ENCODE data around the gene TSPAN13.

TSPAN13 gene

DNA sequence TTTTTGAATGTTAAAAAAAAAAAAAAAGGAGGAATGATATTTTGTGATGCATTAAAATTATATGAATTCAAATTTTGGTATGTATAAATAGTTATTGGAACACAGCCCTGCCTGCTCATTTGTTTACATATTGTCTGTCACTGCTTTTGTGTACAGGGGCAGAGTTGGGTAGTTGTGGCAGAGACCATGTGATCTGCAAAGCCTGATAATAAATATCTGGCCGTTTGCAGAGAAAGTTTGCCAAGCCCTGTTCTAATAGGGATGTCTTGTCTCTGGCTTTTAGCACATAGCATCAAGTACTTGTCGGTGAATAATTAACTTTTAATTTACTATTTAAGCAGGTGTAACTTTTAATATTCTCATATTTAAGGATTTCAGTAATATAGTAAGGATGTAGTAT lies 19.8 kb downstream of the TSPAN13 start:
- no peak overlapping the region for H3K9ac ChIP-seq (ENCODE audit: low read depth in 1 of 2, low read length in 2 of 2)
- no peaks in the 10 kb centered on the region for H3K36me3 ChIP-seq (ENCODE audit: control insufficient read depth in 2 of 2, insufficient read depth in 2 of 2, low read length in 2 of 2)
- H3K27me3 ChIP-seq (ENCODE audit: control insufficient read depth in 2 of 2, insufficient read depth in 2 of 2, low read length in 2 of 2) = no peaks in the 10 kb centered on the region
- no peaks in the 10 kb centered on the region for H3K9me3 ChIP-seq (ENCODE audit: control insufficient read depth in 2 of 2, low read length in 2 of 2)
- H3K4me1 ChIP-seq (ENCODE audit: control insufficient read depth in 2 of 2, insufficient read depth in 2 of 2, low read length in 2 of 2) = no peaks in the 10 kb centered on the region
- H3K27ac ChIP-seq (ENCODE audit: low read depth in 2 of 2, low read length in 2 of 2) = no peak overlapping the region
- no peak overlapping the region for H3K4me3 ChIP-seq (ENCODE audit: low read length in 2 of 2)

DNA sequence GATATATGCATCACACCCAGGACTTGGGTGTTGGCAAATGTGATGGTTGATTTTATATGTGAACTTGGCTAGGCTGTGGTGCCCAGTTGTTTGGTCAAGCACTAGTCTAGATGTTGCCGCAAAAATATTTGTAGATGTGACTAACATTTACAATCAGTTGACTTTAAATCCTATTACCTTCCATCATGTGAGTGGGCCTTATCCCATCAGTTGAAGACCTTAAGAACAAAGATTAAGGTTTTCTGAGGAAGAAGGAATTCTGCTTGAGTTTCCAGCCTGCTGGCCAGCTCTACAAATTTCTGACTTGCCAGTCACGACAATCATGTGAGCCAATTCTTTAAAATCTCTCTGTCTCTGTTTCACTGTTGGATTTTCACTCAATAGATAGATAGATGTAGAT lies 20.3 kb downstream of the TSPAN13 start:
- Histone ChIP-seq H3K9me3 (ENCODE audit: control insufficient read depth in 2 of 2, low read length in 2 of 2) (no peaks in the 10 kb centered on the region), H3K9ac (ENCODE audit: low read depth in 1 of 2, low read length in 2 of 2) (no peak overlapping the region), H3K27me3 (ENCODE audit: control insufficient read depth in 2 of 2, insufficient read depth in 2 of 2, low read length in 2 of 2) (no peaks in the 10 kb centered on the region), H3K36me3 (ENCODE audit: control insufficient read depth in 2 of 2, insufficient read depth in 2 of 2, low read length in 2 of 2) (no peaks in the 10 kb centered on the region), H3K4me3 (ENCODE audit: low read length in 2 of 2) (no peak overlapping the region), H3K27ac (ENCODE audit: low read depth in 2 of 2, low read length in 2 of 2) (no peak overlapping the region), H3K4me1 (ENCODE audit: control insufficient read depth in 2 of 2, insufficient read depth in 2 of 2, low read length in 2 of 2) (no peaks in the 10 kb centered on the region)

DNA sequence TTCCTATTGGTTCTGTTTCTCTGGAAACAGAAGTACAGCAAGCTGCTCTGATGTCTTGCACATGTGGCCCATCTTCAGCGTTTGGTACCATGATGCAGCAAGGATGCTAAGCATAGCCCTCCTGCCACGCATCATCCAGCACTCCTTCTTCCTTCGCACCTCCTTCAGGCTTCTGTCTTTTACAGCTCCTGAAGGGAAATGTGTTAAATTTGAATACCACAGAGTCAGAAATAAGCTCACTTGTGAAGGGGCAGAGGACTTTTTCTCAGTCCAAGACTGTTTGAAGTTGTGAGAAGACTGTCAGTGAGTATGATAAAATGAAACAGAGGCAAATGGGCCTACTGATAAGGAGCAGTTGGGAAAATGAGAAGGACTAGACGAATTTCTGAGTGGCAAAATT lies 20.7 kb downstream of the TSPAN13 start:
- Histone ChIP-seq H3K4me1 (ENCODE audit: control insufficient read depth in 2 of 2, insufficient read depth in 2 of 2, low read length in 2 of 2) (no peaks in the 10 kb centered on the region), H3K9ac (ENCODE audit: low read depth in 1 of 2, low read length in 2 of 2) (no peak overlapping the region), H3K27ac (ENCODE audit: low read depth in 2 of 2, low read length in 2 of 2) (no peak overlapping the region), H3K9me3 (ENCODE audit: control insufficient read depth in 2 of 2, low read length in 2 of 2) (no peaks in the 10 kb centered on the region), H3K4me3 (ENCODE audit: low read length in 2 of 2) (no peak overlapping the region), H3K27me3 (ENCODE audit: control insufficient read depth in 2 of 2, insufficient read depth in 2 of 2, low read length in 2 of 2) (no peaks in the 10 kb centered on the region), H3K36me3 (ENCODE audit: control insufficient read depth in 2 of 2, insufficient read depth in 2 of 2, low read length in 2 of 2) (no peaks in the 10 kb centered on the region)

DNA sequence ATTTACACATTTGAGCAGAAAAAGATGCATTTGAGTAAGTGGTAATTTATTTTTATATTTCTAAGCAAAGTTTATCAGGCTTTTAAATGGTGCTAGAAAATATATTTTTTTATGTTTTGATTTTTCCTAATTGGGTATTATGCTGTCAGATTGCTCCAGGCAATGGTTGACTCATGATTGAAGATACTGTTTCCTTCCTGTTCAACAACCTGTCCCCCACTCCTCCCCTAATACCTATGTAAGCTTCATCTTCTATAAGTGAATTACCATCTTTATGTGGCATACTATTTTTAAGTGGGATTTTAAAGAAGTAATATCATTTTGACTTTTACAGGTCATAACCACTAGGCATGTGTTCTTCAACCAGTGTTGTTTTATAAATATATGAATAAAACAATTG lies 21.4 kb downstream of the TSPAN13 start:
- Histone ChIP-seq H3K4me1 (ENCODE audit: control insufficient read depth in 2 of 2, insufficient read depth in 2 of 2, low read length in 2 of 2) (no peaks in the 10 kb centered on the region), H3K9me3 (ENCODE audit: control insufficient read depth in 2 of 2, low read length in 2 of 2) (no peaks in the 10 kb centered on the region), H3K36me3 (ENCODE audit: control insufficient read depth in 2 of 2, insufficient read depth in 2 of 2, low read length in 2 of 2) (no peaks in the 10 kb centered on the region), H3K27ac (ENCODE audit: low read depth in 2 of 2, low read length in 2 of 2) (no peak overlapping the region), H3K9ac (ENCODE audit: low read depth in 1 of 2, low read length in 2 of 2) (no peak overlapping the region), H3K4me3 (ENCODE audit: low read length in 2 of 2) (no peak overlapping the region), H3K27me3 (ENCODE audit: control insufficient read depth in 2 of 2, insufficient read depth in 2 of 2, low read length in 2 of 2) (no peaks in the 10 kb centered on the region)

DNA sequence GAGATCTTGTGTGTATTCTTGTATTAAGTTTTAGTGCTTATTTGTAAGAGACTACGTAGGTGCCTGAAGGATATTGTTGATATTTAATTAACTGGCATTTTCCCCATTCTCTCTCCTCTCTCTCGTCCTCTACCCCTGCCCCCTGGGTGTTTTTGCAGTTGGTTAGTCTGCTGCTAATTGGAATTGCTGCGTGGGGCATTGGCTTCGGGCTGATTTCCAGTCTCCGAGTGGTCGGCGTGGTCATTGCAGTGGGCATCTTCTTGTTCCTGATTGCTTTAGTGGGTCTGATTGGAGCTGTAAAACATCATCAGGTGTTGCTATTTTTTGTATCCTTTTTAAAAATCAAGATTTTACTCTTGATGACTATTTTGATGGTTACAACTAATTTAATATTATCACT lies 22.5 kb downstream of the TSPAN13 start:
- no peak overlapping the region for H3K9ac ChIP-seq (ENCODE audit: low read depth in 1 of 2, low read length in 2 of 2)

DNA sequence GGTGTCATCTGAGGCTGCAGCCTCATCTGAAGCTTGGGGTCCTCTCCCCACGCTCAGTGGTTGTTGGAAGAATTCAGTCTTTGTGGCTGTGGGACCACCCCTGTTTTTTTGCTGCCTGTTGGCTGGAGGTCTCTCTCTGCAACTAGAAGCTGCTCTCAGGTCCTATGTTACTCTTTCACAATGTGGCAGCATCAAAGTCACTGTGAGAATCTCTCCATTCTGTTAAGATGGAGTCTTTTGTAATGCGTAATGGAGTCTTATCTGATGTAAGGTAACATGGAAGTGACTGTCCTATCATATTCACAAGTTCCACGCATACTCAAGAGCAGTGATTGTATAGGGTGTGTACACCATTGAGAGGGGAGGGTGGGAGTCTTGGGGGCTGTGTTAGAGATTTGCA lies 24.9 kb downstream of the TSPAN13 start:
- no peak overlapping the region for H3K27ac ChIP-seq (ENCODE audit: low read depth in 2 of 2, low read length in 2 of 2)
- H3K9me3 ChIP-seq (ENCODE audit: control insufficient read depth in 2 of 2, low read length in 2 of 2) = no peaks in the 10 kb centered on the region
- no peaks in the 10 kb centered on the region for H3K27me3 ChIP-seq (ENCODE audit: control insufficient read depth in 2 of 2, insufficient read depth in 2 of 2, low read length in 2 of 2)
- H3K4me1 ChIP-seq (ENCODE audit: control insufficient read depth in 2 of 2, insufficient read depth in 2 of 2, low read length in 2 of 2) = no peaks in the 10 kb centered on the region
- H3K36me3 ChIP-seq (ENCODE audit: control insufficient read depth in 2 of 2, insufficient read depth in 2 of 2, low read length in 2 of 2) = peaks cover 4 to 8% of the 10 kb centered on the region in 2 donors
- no peak overlapping the region for H3K9ac ChIP-seq (ENCODE audit: low read depth in 1 of 2, low read length in 2 of 2)
- no peak overlapping the region for H3K4me3 ChIP-seq (ENCODE audit: low read length in 2 of 2)

More for the DNA sequence above, 22.5 kb downstream of the TSPAN13 start:
- H3K27ac ChIP-seq (ENCODE audit: low read depth in 2 of 2, low read length in 2 of 2) = no peak overlapping the region
- H3K9me3 ChIP-seq (ENCODE audit: control insufficient read depth in 2 of 2, low read length in 2 of 2) = no peaks in the 10 kb centered on the region
- no peaks in the 10 kb centered on the region for H3K4me1 ChIP-seq (ENCODE audit: control insufficient read depth in 2 of 2, insufficient read depth in 2 of 2, low read length in 2 of 2)
- H3K27me3 ChIP-seq (ENCODE audit: control insufficient read depth in 2 of 2, insufficient read depth in 2 of 2, low read length in 2 of 2) = no peaks in the 10 kb centered on the region
- no peaks in the 10 kb centered on the region for H3K36me3 ChIP-seq (ENCODE audit: control insufficient read depth in 2 of 2, insufficient read depth in 2 of 2, low read length in 2 of 2)
- H3K4me3 ChIP-seq (ENCODE audit: low read length in 2 of 2) = no peak overlapping the region

DNA sequence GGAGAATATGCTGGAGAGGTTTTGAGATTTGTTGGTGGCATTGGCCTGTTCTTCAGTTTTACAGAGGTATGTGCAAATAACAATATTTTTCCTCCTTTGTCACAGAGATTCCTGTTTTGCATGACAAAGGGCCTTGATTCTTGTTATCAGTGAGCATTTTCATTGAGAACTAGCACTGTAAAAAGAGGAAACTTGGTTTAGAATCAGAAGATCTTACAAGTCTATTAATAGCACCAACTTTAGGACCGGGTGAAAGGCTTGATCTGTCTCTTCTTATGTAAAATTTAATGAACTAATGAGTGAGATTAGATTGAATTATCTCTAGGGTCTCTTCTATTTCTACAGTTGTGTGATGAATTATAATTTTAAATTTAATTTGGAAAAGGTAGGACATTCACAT lies 25.5 kb downstream of the TSPAN13 start:
- H3K9me3 ChIP-seq (ENCODE audit: control insufficient read depth in 2 of 2, low read length in 2 of 2) = no peaks in the 10 kb centered on the region
- H3K4me3 ChIP-seq (ENCODE audit: low read length in 2 of 2) = no peak overlapping the region
- H3K27me3 ChIP-seq (ENCODE audit: control insufficient read depth in 2 of 2, insufficient read depth in 2 of 2, low read length in 2 of 2) = no peaks in the 10 kb centered on the region
- no peak overlapping the region for H3K27ac ChIP-seq (ENCODE audit: low read depth in 2 of 2, low read length in 2 of 2)
- H3K9ac ChIP-seq (ENCODE audit: low read depth in 1 of 2, low read length in 2 of 2) = no peak overlapping the region
- no peaks in the 10 kb centered on the region for H3K4me1 ChIP-seq (ENCODE audit: control insufficient read depth in 2 of 2, insufficient read depth in 2 of 2, low read length in 2 of 2)
- H3K36me3 ChIP-seq (ENCODE audit: control insufficient read depth in 2 of 2, insufficient read depth in 2 of 2, low read length in 2 of 2) = peaks cover 7 to 8% of the 10 kb centered on the region in 2 donors

DNA sequence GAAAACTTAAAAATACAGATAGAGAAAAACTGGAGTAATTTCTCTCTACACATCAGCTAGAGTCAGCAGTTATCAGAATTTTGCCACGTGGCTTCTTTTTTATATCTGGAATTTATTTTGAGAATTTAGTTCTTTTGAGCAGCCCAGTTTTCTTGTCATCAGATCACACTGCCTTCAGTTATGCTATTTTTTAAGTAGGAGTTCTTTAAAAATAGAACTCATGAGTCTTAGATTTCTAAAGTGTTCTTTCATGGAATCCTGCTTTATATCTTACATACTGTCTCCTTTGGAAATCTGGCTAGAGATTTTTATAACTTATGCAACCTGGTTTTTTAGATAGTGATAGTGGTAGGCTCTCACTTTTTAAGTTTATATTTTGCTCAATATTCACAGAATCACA lies 27.0 kb downstream of the TSPAN13 start:
- no peak overlapping the region for H3K27ac ChIP-seq (ENCODE audit: low read depth in 2 of 2, low read length in 2 of 2)
- no peaks in the 10 kb centered on the region for H3K9me3 ChIP-seq (ENCODE audit: control insufficient read depth in 2 of 2, low read length in 2 of 2)
- H3K36me3 ChIP-seq (ENCODE audit: control insufficient read depth in 2 of 2, insufficient read depth in 2 of 2, low read length in 2 of 2) = peaks cover 7 to 8% of the 10 kb centered on the region in 2 donors
- H3K9ac ChIP-seq (ENCODE audit: low read depth in 1 of 2, low read length in 2 of 2) = no peak overlapping the region
- H3K4me1 ChIP-seq (ENCODE audit: control insufficient read depth in 2 of 2, insufficient read depth in 2 of 2, low read length in 2 of 2) = no peaks in the 10 kb centered on the region
- H3K27me3 ChIP-seq (ENCODE audit: control insufficient read depth in 2 of 2, insufficient read depth in 2 of 2, low read length in 2 of 2) = no peaks in the 10 kb centered on the region
- H3K4me3 ChIP-seq (ENCODE audit: low read length in 2 of 2) = no peak overlapping the region

GRCh38 chr7:16785321-16785720 lies 31.8 kb downstream of the TSPAN13 start:
- H3K4me3 ChIP-seq (ENCODE audit: low read length in 2 of 2) = no peak overlapping the region
- H3K4me1 ChIP-seq (ENCODE audit: control insufficient read depth in 2 of 2, insufficient read depth in 2 of 2, low read length in 2 of 2) = peaks cover 0 to 11% of the 10 kb centered on the region in 2 donors
- no peak overlapping the region for H3K9ac ChIP-seq (ENCODE audit: low read depth in 1 of 2, low read length in 2 of 2)
- peaks cover 7 to 8% of the 10 kb centered on the region in 2 donors for H3K36me3 ChIP-seq (ENCODE audit: control insufficient read depth in 2 of 2, insufficient read depth in 2 of 2, low read length in 2 of 2)
- no peaks in the 10 kb centered on the region for H3K9me3 ChIP-seq (ENCODE audit: control insufficient read depth in 2 of 2, low read length in 2 of 2)
- H3K27me3 ChIP-seq (ENCODE audit: control insufficient read depth in 2 of 2, insufficient read depth in 2 of 2, low read length in 2 of 2) = no peaks in the 10 kb centered on the region
- H3K27ac ChIP-seq (ENCODE audit: low read depth in 2 of 2, low read length in 2 of 2) = no peak overlapping the region

DNA sequence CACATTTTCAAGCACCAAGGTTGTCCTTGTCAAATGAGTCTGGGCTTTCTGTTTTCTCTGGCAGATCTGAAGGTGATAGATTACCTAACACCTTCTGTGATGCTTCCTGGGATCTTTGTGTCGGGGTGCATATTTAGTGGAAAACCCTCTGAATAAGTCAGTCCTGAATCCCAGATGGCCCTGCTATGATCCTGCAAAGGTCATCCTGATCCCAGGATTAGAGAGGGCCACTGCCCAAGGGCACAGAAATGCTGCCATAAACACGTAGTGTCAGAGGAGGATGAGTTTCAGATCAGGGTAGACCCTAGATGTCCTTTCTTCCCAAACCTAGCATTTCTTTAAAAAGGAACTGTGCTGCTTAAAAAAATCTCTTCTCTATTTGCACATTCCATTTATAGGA lies 32.3 kb downstream of the TSPAN13 start:
- Histone ChIP-seq H3K4me1 (ENCODE audit: control insufficient read depth in 2 of 2, insufficient read depth in 2 of 2, low read length in 2 of 2) (peaks cover 0 to 11% of the 10 kb centered on the region in 2 donors), H3K9ac (ENCODE audit: low read depth in 1 of 2, low read length in 2 of 2) (no peak overlapping the region), H3K27ac (ENCODE audit: low read depth in 2 of 2, low read length in 2 of 2) (no peak overlapping the region), H3K27me3 (ENCODE audit: control insufficient read depth in 2 of 2, insufficient read depth in 2 of 2, low read length in 2 of 2) (no peaks in the 10 kb centered on the region), H3K4me3 (ENCODE audit: low read length in 2 of 2) (no peak overlapping the region), H3K9me3 (ENCODE audit: control insufficient read depth in 2 of 2, low read length in 2 of 2) (no peaks in the 10 kb centered on the region), H3K36me3 (ENCODE audit: control insufficient read depth in 2 of 2, insufficient read depth in 2 of 2, low read length in 2 of 2) (peaks cover 7 to 8% of the 10 kb centered on the region in 2 donors)

DNA sequence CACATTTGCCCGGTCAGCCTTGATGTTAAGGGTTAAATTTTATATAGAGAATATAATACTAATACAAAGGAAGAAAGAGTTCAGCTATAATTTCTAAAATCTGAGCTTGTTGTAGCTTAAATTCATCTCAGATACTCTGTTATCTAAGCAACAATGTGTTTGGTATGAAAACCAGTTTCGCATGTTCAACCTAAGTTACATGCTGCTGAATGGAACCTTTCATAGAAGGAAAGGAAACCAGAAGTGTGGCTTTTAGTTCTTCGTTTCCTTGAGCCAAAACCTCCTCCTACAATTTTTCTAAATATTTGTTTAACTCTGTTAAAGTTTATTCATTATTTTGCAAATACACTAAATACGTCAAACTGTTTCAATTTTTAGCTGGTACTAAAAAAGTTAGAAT lies 32.7 kb downstream of the TSPAN13 start:
- no peak overlapping the region for H3K9ac ChIP-seq (ENCODE audit: low read depth in 1 of 2, low read length in 2 of 2)
- no peak overlapping the region for H3K4me3 ChIP-seq (ENCODE audit: low read length in 2 of 2)
- no peaks in the 10 kb centered on the region for H3K9me3 ChIP-seq (ENCODE audit: control insufficient read depth in 2 of 2, low read length in 2 of 2)
- H3K36me3 ChIP-seq (ENCODE audit: control insufficient read depth in 2 of 2, insufficient read depth in 2 of 2, low read length in 2 of 2) = peaks cover 7 to 8% of the 10 kb centered on the region in 2 donors
- H3K27ac ChIP-seq (ENCODE audit: low read depth in 2 of 2, low read length in 2 of 2) = peak overlapping the region in 1 of 2 donors; percentile 21
- H3K27me3 ChIP-seq (ENCODE audit: control insufficient read depth in 2 of 2, insufficient read depth in 2 of 2, low read length in 2 of 2) = no peaks in the 10 kb centered on the region
- H3K4me1 ChIP-seq (ENCODE audit: control insufficient read depth in 2 of 2, insufficient read depth in 2 of 2, low read length in 2 of 2) = peaks cover 0 to 11% of the 10 kb centered on the region in 2 donors

All from mucosa of rectum (tissue), 2 donors.